ENCODE results near the gene LCN2.
"Not testable (repeated sequence)": the region's sequence is repeated elsewhere in the genome, so short reads cannot be mapped to it uniquely, and the experiment has no call there.

DNA sequence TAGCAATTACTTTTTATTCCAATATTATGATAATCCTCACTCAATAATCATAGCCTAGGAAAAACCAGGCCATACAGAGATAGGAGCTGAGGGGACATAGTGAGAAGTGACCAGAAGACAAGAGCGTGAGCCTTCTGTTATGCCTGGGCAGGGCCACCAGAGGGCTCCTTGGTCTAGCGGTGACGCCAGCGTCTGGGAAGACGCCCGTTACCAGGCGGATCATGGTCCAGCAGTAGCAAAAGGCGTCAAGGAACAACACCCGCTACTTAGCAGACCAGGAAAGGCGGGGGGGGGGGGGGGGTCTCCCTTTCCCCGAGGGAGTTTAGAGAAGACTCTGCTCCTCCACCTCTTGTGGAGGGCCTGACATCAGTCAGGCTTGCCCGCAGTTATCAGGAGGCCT lies 32.2 kb downstream of the LCN2 start:
- not testable (repeated sequence) for TF ChIP-seq TARDBP (IDR thresholded peaks at IDR 0.05); SP1 (IDR thresholded peaks at IDR 0.05); LEF1 (IDR thresholded peaks at IDR 0.05; ENCODE audit: borderline replicate concordance); FOXA1 (IDR thresholded peaks at IDR 0.05); SUZ12 (IDR thresholded peaks at IDR 0.05)

All from HEK293T (cell line).